ENCODE results near the gene ZNF566.

DNA sequence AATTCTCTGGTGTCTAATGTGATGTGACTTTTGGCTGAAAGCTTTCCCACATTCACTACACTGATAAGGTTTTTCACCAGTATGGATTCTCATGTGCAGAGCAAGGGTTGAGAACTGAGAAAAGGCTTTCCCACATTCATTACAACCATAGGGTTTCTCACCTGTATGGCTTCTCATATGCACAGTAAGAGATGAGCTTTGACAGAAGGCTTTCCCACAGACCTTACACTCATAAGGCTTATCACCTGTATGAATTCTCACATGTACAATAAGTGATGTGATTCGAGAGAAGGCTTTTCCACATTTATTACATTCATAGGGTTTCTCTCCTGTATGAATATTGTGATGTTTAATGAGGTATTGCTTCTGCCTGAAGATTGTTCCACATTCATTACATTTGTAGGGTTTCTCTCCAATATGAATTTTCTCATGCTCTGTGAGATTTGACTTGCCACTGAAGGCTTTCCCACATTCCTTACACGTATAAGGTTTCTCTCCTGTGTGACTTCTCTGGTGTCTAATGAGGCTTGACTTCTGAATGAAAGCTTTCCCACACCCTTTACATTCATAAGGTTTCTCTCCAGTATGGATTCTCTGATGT lies 24.8 kb upstream of the ZNF566 start:
- TF ChIP-seq, protein P1, sequence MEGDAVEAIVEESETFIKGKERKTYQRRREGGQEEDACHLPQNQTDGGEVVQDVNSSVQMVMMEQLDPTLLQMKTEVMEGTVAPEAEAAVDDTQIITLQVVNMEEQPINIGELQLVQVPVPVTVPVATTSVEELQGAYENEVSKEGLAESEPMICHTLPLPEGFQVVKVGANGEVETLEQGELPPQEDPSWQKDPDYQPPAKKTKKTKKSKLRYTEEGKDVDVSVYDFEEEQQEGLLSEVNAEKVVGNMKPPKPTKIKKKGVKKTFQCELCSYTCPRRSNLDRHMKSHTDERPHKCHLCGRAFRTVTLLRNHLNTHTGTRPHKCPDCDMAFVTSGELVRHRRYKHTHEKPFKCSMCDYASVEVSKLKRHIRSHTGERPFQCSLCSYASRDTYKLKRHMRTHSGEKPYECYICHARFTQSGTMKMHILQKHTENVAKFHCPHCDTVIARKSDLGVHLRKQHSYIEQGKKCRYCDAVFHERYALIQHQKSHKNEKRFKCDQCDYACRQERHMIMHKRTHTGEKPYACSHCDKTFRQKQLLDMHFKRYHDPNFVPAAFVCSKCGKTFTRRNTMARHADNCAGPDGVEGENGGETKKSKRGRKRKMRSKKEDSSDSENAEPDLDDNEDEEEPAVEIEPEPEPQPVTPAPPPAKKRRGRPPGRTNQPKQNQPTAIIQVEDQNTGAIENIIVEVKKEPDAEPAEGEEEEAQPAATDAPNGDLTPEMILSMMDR (IDR thresholded peaks at IDR 0.05), result no peak
- TF ChIP-seq POLR2A (IDR thresholded peaks at IDR 0.05) (no peak), POLR2AphosphoS5 (IDR thresholded peaks at IDR 0.05) (no peak)

Measured in suprapubic skin (tissue), 4 donors.